Thoracic aorta (tissue), 2 donors: ENCODE data around the gene SRC. TPM values are rescaled to one million over a fixed set of nuclear protein-coding genes. Genes with fewer than 3 reads are reported as not detected.

Source experiments
- ATAC-seq: fragments of 150-250 bp; one replicate; pipeline ENCODE4 v1.8.0; 2017; ENCODE audit warnings: low read depth; ENCODE audit not compliant: insufficient number of reproducible peaks, low FRiP score
- DNase-seq: peaks from one replicate; pipeline ENCODE4 v3.0.0-alpha.2; 2020; ENCODE audit warnings: low spot score
- H3K27ac ChIP-seq, 2 donors: fragments of 200-600 bp; sonication (generic); 1 replicate in 1 of 2; 2 replicates in 1 of 2; pipeline ENCODE4 v1.5.1; 2016; ENCODE audit warnings: mild to moderate bottlenecking in 2 of 2, moderate library complexity in 2 of 2
- H3K27me3 ChIP-seq: fragments of 200-600 bp; sonication (generic); replicated peaks from 2 replicates; pipeline ENCODE4 v1.6.0; 2016; ENCODE audit warnings: mild to moderate bottlenecking; ENCODE audit not compliant: insufficient read depth
- H3K36me3 ChIP-seq: fragments of 200-600 bp; sonication (generic); one replicate; pipeline ENCODE4 v1.5.1; 2016
- H3K4me1 ChIP-seq, 2 donors: fragments of 200-600 bp; sonication (generic); 1 replicate in 1 of 2; 2 replicates in 1 of 2; pipeline versions ENCODE4 v1.5.1 to v1.6.0; 2016; ENCODE audit warnings: low read depth in 2 of 2, mild to moderate bottlenecking in 1 of 2; ENCODE audit not compliant: control insufficient read depth in 1 of 2
- H3K4me3 ChIP-seq: fragments of 200-600 bp; sonication (generic); 2 replicates; pipeline ENCODE4 v1.5.1; 2016; ENCODE audit warnings: mild to moderate bottlenecking
- H3K9me3 ChIP-seq: fragments of 200-600 bp; sonication (generic); 2 replicates; pipeline ENCODE4 v1.5.1; 2016
- CTCF ChIP-seq: fragments of 200-600 bp; sonication (generic); IDR thresholded peaks from one replicate; pipeline ENCODE4 v1.5.1; 2019; ENCODE audit warnings: antibody characterized with exemption
- total RNA-seq, 2 donors: library from RNA; depleted of rRNA; stranded (reverse); fragments of >200 nt; gene quantifications; one replicate each; pipeline versions ENCODE4 v1.1.0 to v1.2.3, GENCODE V29; 2016

Gene SRC
- total RNA-seq, 2 donors from 2014 or later: 80.3 to 89.0 TPM

- H3K4me1 ChIP-seq: peaks cover 25 to 51% of the 10 kb centered on the region in 2 donors
- H3K27ac ChIP-seq: peak overlapping the region; percentile 85 to 92
- no peak for ATAC-seq
These were observed 245 bp downstream of the SRC start for GRCh38 chr20:37346236-37346534.

GRCh38 chr20:37346535-37347346 lies 801 bp downstream of the SRC start:
- H3K36me3 ChIP-seq: no peaks in the 10 kb centered on the region
- DNase-seq (no peak), ATAC-seq (no peak)
- peak overlapping the region; percentile 81 for H3K4me3 ChIP-seq
- peaks cover 25 to 52% of the 10 kb centered on the region in 2 donors for H3K4me1 ChIP-seq
- TF ChIP-seq CTCF: peak; percentile 7
- H3K27me3 ChIP-seq: no peaks in the 10 kb centered on the region
- peak overlapping the region; percentile 85 to 92 for H3K27ac ChIP-seq
- H3K9me3 ChIP-seq: no peaks in the 10 kb centered on the region

More at GRCh38 chr20:37346236-37346534, 245 bp downstream of the SRC start:
- DNase-seq: no peak
- Histone ChIP-seq H3K9me3 (no peaks in the 10 kb centered on the region), H3K27me3 (no peaks in the 10 kb centered on the region), H3K4me3 (peak overlapping the region; percentile 81), H3K36me3 (no peaks in the 10 kb centered on the region)
- no peak for TF ChIP-seq CTCF

GRCh38 chr20:37347347-37347823 lies 1.4 kb downstream of the SRC start:
- Histone ChIP-seq H3K36me3 (no peaks in the 10 kb centered on the region), H3K27ac (peak overlapping the region; percentile 85 to 92), H3K4me1 (peaks cover 25 to 58% of the 10 kb centered on the region in 2 donors), H3K27me3 (no peaks in the 10 kb centered on the region), H3K9me3 (no peaks in the 10 kb centered on the region), H3K4me3 (peak overlapping the region; percentile 81)
- no peak for DNase-seq
- TF ChIP-seq CTCF: no peak
- no peak for ATAC-seq

- no peaks in the 10 kb centered on the region for H3K9me3 ChIP-seq
- ATAC-seq (no peak), DNase-seq (no peak)
- no peaks in the 10 kb centered on the region for H3K36me3 ChIP-seq
- no peak for TF ChIP-seq CTCF
- H3K27me3 ChIP-seq: no peaks in the 10 kb centered on the region
- peaks cover 25 to 66% of the 10 kb centered on the region in 2 donors for H3K4me1 ChIP-seq
- peak overlapping the region; percentile 85 to 92 for H3K27ac ChIP-seq
- H3K4me3 ChIP-seq: peak overlapping the region; percentile 81
These were observed 2.2 kb downstream of the SRC start for GRCh38 chr20:37347891-37348791.
